GM18499 (cell line): ENCODE data around the gene RTL10.

Experiments used
- ATAC-seq: cut with Tn5 transposase; IDR thresholded peaks from one replicate; pipeline ENCODE4 v1.9.1; 2021; ENCODE audit warnings: moderate number of reproducible peaks; ENCODE audit not compliant: insufficient read depth, unreplicated experiment

Gene RTL10

DNA sequence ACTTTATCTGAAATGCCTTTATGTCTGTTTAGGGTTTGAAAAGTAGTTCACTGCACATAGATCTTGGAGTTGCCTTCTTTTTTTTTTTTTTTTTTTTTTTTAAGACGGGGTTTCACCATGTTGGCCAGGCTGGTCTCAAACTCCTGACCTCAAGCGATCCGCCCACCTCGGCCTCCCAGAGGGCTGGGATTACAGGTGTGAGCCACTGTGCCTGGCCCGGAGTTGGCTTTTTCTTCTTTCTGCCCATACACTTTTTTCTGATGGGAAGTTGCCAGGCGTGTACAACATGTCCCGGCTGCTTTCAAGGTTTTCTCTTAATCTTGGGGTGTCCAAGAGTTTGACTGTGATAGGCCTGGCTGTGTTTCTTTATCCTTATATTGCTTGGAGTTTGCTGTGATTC is 12.9 kb upstream of the RTL10 start:
- no peak for ATAC-seq

DNA sequence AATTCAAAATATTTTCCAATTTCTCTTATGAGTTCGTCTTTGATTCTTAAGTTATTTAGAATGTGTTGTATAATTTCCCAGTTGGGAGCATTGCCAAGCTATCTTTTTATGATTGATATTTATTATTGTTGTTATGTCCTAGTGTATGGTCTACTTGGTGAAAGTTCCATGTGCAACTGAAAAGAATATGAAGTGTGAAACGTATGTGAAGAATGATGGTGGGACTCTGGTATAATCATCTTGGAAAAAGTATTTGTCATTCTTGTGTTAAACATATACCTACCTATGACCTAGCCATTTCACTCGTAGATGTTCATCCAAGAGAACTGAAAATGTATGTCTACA is 12.0 kb upstream of the RTL10 start:
- no peak for ATAC-seq

GRCh38 chr22:19865141-19865829 is 10.6 kb upstream of the RTL10 start:
- ATAC-seq = no peak

DNA sequence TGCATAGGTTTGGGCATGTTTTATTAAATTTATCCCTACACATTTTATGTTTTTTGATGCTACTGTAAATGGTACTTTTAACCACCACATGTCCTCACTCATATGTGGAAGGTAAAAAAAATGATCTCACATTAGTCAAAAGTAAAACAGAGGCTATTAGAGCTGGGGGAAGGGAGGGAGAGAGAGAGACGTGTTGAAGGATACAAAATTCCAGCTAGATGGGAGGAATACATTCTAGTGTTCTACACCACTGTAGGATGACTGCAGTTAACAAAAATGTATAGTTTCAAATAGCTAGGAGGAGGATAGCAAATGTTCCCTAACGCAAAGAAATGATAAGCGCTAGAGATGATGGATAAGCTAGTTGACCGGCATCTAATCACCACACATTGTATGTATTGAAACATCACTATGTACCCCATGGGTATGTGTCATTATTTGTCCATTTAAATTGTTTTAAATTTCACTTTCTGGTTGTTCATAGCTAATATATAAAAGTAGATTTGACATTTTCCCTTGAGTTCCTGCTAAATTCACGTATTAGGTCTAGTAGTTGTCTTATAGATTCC is 9.9 kb upstream of the RTL10 start:
- ATAC-seq = no peak

- ATAC-seq = no peak
These were observed 8.9 kb upstream of the RTL10 start for GRCh38 chr22:19863571-19863970.

- ATAC-seq = no peak
These were observed 8.1 kb upstream of the RTL10 start for GRCh38 chr22:19862619-19863246.

DNA sequence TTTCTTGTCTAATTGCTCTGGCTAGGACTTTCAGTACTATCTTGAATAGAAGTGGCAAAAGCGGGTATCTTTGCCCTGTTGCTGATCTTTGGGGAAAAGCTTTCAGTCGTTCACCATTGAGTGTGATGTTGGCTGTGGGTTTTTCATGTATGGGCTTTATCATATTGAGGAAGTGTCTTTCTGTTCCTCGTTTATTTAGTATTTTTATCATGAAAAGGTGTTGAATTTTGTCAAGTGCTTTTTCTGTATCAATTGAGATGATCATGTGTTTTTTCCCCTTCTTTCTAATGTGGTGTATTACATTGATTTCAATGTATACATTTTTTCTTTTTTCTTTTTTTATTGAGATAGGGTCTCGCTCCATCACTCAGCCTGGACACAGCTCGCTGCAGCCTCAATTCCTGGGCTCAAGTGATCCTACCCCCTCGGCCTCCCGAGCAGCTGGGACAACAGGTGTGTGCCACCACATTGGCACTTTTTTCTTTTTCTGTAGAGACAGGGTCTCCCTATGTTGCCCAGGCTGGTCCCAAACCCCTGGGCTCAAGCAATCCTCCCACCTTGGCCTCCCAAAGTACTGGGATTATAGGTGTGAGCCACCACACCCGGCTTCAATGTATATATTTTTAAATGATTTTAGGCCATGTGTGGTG is 5.3 kb upstream of the RTL10 start:
- ATAC-seq = no peak

- no peak for ATAC-seq
These were observed 2.7 kb upstream of the RTL10 start for GRCh38 chr22:19857382-19857781.

GRCh38 chr22:19855504-19856409 is 1.1 kb upstream of the RTL10 start:
- ATAC-seq = peak; percentile 26

DNA sequence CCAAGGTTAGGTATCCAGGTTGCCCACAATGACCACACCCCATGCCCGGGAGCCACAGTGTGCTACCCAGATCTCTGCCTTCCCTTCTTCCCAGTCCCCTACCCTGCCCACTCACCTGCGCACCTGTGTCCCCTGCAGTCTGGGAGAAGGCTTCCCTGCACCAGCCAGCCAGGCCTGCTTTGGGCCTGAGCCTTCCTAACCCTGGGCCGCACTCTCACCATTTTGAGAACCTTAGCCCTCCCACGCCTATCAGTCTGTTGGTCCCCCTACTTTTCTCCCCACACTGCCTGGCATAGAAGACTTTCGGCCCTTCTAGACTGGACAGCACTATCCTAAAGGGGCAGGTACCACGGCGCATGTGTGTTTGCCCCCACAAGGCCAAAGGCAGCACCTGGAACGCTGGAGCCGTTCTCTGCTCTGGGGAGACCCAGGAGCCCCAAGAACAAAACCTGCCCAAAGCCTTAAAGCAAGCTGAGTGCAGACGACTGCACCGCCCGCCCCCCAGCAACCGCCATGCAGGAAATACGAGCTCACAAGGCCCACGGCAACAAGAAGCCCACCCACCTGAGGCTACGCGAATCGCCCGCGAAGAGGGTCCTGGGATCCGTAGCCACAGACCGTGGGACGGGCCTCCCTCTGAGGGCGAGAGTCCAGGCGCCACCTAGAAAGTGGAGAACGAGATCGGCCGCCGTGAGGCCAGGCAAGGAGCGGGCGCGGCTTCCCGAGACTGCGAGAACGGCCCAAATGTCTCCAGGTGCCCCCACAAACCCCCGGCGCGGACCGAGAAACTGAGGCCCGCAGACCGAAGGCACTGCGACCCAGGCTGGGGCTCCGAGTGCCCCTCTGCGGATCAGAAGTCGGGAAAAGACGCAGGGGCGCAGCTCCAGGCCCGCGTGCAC is 546 bp downstream of the RTL10 start:
- ATAC-seq = no peak

DNA sequence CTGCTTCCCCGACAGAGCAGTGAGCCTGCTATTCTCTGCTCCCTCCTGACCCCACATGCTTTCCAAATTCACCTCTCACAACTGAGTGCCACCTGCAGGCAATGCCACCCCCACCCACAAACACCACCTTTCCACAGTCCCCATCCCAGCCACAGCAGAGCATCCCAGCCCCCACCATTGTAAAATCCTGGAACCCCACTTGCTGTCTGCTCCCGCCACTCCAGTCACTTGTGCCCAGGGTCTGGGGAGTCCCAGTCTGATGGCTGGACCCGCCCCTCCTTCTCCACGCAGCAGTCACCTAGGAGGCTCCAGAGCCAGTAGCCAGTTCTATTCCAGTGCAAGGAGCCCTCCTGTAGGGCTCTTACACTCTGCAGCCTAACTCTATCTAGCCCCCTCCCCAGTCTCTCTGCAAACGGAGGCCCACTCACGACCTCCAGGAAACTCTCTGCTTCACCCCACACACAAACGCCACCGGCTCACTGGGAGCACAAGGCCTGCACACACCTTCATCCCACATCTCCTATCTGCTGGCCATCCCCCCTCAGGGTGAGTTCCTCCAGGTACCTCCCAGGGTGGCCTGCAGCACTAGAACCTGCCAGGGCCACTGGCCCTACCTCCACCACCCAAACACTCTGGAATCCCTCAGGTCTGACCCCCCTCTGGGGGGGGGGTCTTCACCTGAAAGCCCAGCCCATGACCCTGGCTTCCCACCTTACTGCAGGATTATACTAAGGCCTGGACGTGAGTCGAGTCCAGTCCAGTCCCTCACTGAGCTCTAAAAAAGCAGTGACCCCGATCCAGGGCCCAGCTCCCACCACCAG is 1.4 kb downstream of the RTL10 start:
- no peak for ATAC-seq

DNA sequence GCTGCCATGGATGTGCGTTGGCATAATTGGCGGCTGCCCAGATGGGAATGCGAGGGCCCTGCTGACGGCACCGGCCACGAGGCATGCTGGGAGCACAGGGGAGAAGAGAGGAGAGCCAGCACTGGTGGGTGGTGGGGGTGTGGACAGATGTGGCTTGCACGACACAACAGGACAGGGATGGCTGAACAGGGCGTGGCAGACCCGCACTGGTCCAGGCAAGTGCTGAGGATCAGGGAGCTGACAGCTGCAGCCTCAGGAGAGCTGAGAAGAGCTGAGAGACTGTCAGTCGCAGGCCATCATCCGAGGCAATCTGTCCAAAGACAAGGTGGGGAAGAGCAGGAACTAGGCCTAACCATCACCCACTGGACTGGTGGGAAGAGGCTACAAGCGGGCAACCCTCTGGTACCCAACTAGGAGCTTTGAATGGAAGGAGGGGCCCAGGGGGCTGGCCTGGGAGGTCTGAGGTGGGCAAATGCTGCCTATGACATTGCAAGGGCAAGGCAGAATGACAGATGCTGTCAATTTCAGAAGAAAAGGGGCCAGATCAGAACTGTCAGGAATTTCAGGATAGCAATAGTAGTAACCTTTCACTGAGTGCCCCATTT is 2.4 kb downstream of the RTL10 start:
- no peak for ATAC-seq

DNA sequence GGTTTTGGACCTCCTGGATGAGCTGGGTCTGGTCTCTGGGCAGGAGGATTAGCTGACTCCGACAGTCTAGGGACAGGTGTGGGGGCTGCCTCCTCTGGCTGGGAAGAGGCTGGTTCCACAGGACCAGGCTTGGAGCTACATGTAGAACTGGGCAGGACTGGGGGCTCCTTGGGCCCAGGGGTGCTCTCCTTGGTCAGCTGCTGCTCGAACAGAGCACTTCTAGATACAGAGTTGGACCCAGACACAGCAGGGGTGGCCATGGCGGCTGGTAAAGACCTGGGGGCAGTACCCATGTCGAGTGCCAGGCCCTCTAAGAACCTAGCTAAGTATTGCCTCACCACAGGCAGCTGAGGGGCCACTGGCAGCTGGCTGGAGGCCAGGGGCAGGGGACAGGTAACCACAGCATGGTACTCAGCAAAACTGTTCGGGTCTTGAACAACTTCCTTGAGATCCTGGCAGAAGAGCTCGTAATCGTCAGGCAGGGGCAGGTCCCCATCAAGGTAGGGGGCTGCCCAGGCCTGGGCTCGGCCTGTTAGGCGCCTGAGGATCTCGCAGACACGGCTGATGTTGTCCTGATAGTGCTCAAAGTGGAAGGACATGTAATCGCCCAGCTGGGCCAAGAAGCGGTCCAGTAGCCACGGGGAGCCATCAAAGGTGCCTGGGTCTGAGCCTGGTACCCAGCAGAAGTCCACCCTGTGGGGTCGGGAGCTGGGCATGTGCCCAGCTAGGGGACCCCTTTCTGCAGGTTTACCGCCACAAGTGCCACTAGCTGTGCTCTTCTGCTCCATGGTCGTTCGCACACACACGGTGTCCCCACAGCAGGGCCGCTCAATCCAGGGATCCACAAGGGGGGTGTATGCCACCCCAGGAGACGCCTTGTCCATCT is 3.1 kb downstream of the RTL10 start:
- no peak for ATAC-seq

GRCh38 chr22:19850763-19851109 is 3.9 kb downstream of the RTL10 start:
- ATAC-seq = no peak

DNA sequence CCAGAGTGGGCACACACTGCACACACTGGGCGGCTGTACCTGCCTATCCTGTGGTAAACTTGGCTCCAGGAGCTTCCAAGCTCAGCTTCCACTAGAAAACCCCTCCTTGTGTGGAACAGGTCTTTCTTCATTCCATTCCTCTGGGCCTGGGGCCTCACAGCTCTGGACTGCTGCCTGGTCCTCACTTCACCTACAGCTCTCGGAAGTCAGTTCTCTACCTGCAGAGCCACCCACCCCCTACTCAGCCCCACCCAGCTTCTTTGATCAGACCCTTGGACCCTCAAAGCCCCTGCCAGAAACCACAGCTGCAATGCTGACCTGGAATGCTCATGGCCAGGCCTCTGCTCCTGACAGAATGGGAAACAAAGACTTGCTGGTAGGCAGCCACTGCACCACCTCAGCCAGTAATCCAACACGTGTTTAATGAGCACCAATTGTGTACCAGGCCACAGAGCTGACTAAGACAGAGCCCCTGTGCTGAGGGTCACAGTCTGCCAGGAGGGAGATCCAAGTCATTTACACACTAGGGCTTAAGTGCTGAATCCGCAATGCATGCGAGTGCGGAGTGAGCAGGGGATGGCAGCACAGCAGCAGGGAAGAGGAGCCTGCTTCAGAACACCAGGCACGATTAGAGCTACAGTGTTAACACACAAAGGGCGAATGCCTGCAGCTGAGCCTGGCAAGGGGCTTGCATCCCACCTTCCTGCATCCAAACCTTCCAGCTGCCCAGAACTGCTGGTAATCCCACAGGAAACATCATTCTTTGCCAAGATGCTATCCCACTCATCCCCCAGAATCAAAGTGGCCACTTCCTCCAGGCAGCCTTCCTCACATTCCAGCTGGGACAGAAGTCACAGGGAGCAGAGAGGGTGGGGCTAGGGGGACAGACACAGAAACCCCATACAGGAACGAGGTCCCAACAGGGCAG is 4.6 kb downstream of the RTL10 start:
- ATAC-seq = no peak
